ENCODE data around the gene CEP95.

GRCh38 chr17:64502809-64503208, 4.0 kb upstream of the CEP95 start:
- no peak for TF ChIP-seq CTCF (IDR thresholded peaks at IDR 0.05; ENCODE audit: low read length)
- no peak for TF ChIP-seq EZH2 (optimal IDR thresholded peaks at IDR 0.05; ENCODE audit: low read depth, low read length)
- TF ChIP-seq EZH2phosphoT487 (IDR thresholded peaks at IDR 0.05; ENCODE audit: low read length), result no peak

Data from MM.1S (cell line).